SK-N-SH (cell line): ENCODE data around the gene GNAZ. TPM values are rescaled to one million over a fixed set of nuclear protein-coding genes. Genes with fewer than 3 reads are reported as not detected.

ENCODE experiments used
- CTCF ChIA-PET: fragments of 300-600, 350-600 bp; formaldehyde crosslinking; extraction: SDS; loops from one replicate; lab custom pipeline; 2021; lab: Yijun Ruan, JAX
- POLR2A ChIA-PET: fragments of 350-600 bp; sonication (Branson Sonifier 250); formaldehyde crosslinking; extraction: SDS; loops from one replicate; lab custom pipeline; 2020; ENCODE audit warnings: antibody characterized with exemption, inconsistent platforms; lab: Yijun Ruan, JAX
- DNase-seq: peaks from one replicate; pipeline ENCODE4 v3.0.0; 2012
- H2AFZ ChIP-seq: fragments of 200-600 bp; sonication (generic); 2 replicates; pipeline ENCODE4 v1.8.1; 2016; ENCODE audit warnings: antibody characterized with exemption, mild to moderate bottlenecking, low read depth
- H3F3A ChIP-seq: fragments of 200-600 bp; sonication (generic); replicated peaks from 2 replicates; pipeline ENCODE3; 2016; ENCODE audit warnings: antibody characterized with exemption, mild to moderate bottlenecking; ENCODE audit not compliant: insufficient read depth
- H3K27ac ChIP-seq, 2 experiments: fragments of 200-500 bp in 1 of 2; fragments of 200-600 bp in 1 of 2; sonication (Bioruptor generic) in 1 of 2; sonication (generic), shearing (Covaris generic) in 1 of 2; 2 replicates each; pipeline versions ENCODE4 v1.5.1 to v1.6.1; 2014 to 2016; ENCODE audit warnings: low read depth in 2 of 2, inconsistent platforms in 1 of 2, low read length in 1 of 2, mild to moderate bottlenecking in 1 of 2, mixed read lengths in 1 of 2
- H3K27me3 ChIP-seq: fragments of 200-600 bp; sonication (generic), shearing (Covaris generic); 2 replicates; pipeline ENCODE4 v1.6.1; 2016; ENCODE audit warnings: mixed run types; ENCODE audit not compliant: insufficient read depth
- H3K36me3 ChIP-seq, 2 experiments: fragments of 200-500 bp in 1 of 2; fragments of 200-600 bp in 1 of 2; sonication (Bioruptor generic) in 1 of 2; sonication (generic) in 1 of 2; replicated peaks in 1 of 2; 2 replicates each; pipeline versions ENCODE3 to v1.5.1; 2014 to 2016; ENCODE audit warnings: low read length in 1 of 2, mild to moderate bottlenecking in 1 of 2; ENCODE audit not compliant: insufficient read depth in 2 of 2, control insufficient read depth in 1 of 2
- H3K4me1 ChIP-seq, 2 experiments: fragments of 200-500 bp in 1 of 2; fragments of 200-600 bp in 1 of 2; sonication (Bioruptor generic) in 1 of 2; sonication (generic), shearing (Covaris generic) in 1 of 2; 2 replicates each; pipeline versions ENCODE4 v1.5.1 to v1.6.1; 2014 to 2016; ENCODE audit warnings: low read depth in 1 of 2, low read length in 1 of 2, mixed run types in 1 of 2; ENCODE audit not compliant: insufficient read depth in 2 of 2, control insufficient read depth in 1 of 2
- H3K4me2 ChIP-seq: fragments of 200-600 bp; sonication (generic), shearing (Covaris generic); 2 replicates; pipeline ENCODE4 v1.6.1; 2017; ENCODE audit warnings: mixed run types
- H3K4me3 ChIP-seq, 2 experiments: fragments of 200-500 bp in 1 of 2; fragments of 200-600 bp in 1 of 2; sonication (Bioruptor generic) in 1 of 2; sonication (generic), shearing (Covaris generic) in 1 of 2; 2 replicates each; pipeline versions ENCODE4 v1.5.1 to v1.8.1; 2014 to 2016; ENCODE audit warnings: low read depth in 2 of 2, inconsistent platforms in 1 of 2, low read length in 1 of 2, mild to moderate bottlenecking in 1 of 2, mixed read lengths in 1 of 2, moderate library complexity in 1 of 2
- H3K79me2 ChIP-seq: fragments of 200-600 bp; sonication (generic); 2 replicates; pipeline ENCODE4 v1.8.1; 2017; ENCODE audit warnings: mild to moderate bottlenecking; ENCODE audit not compliant: insufficient read depth
- H3K9ac ChIP-seq: fragments of 200-600 bp; sonication (generic); 2 replicates; pipeline ENCODE4 v1.6.1; 2017; ENCODE audit warnings: mixed run types
- H3K9me2 ChIP-seq: fragments of 200-600 bp; sonication (generic); 2 replicates; pipeline ENCODE4 v1.6.1; 2017; ENCODE audit warnings: mixed run types
- H3K9me3 ChIP-seq: fragments of 200-600 bp; sonication (generic); 2 replicates; pipeline ENCODE4 v1.6.1; 2017; ENCODE audit warnings: mixed run types, mild to moderate bottlenecking, moderate library complexity
- H4K20me1 ChIP-seq: fragments of 200-600 bp; sonication (generic); 2 replicates; pipeline ENCODE4 v1.6.1; 2017; ENCODE audit warnings: mild to moderate bottlenecking, mixed run types; ENCODE audit not compliant: insufficient read depth
- CHD2 ChIP-seq: fragments of 150-350 bp; IDR thresholded peaks from 2 replicates; pipeline ENCODE4 v1.6.1; 2018; ENCODE audit warnings: low read length; ENCODE audit not compliant: partially characterized antibody
- ELF1 ChIP-seq: IDR thresholded peaks from 2 replicates; pipeline ENCODE4 v1.4.0; 2012
- EZH2phosphoT487 ChIP-seq: fragments of 200-600 bp; sonication (generic); IDR thresholded peaks from 2 replicates; pipeline ENCODE4 v1.6.1; 2017; ENCODE audit warnings: low read depth, mixed run types, mild to moderate bottlenecking, antibody characterized with exemption, moderate library complexity, borderline replicate concordance
- FOSL2 ChIP-seq: IDR thresholded peaks from 2 replicates; pipeline ENCODE4 v1.4.0; 2012; ENCODE audit warnings: low read depth, mild to moderate bottlenecking, moderate library complexity, borderline replicate concordance
- FOXJ3 ChIP-seq: sonication (generic); formaldehyde crosslinking; IDR thresholded peaks from 2 replicates; pipeline ENCODE4 v1.5.1; 2020; ENCODE audit warnings: mild to moderate bottlenecking, missing genetic modification reagents
- FOXM1 ChIP-seq: IDR thresholded peaks from 2 replicates; pipeline ENCODE4 v1.4.0; 2012; ENCODE audit warnings: low read depth, mild to moderate bottlenecking
- GABPA ChIP-seq: IDR thresholded peaks from 2 replicates; pipeline ENCODE4 v1.4.0; 2012; ENCODE audit warnings: low read depth, mild to moderate bottlenecking
- GATA2 ChIP-seq: sonication (generic); formaldehyde crosslinking; IDR thresholded peaks from 2 replicates; pipeline ENCODE4 v1.5.0; 2020; ENCODE audit warnings: mild to moderate bottlenecking, missing genetic modification reagents
- IRF3 ChIP-seq: fragments of 150-350 bp; IDR thresholded peaks from 2 replicates; pipeline ENCODE4 v1.6.1; 2016; ENCODE audit warnings: mild to moderate bottlenecking, low read depth, low read length
- JUND ChIP-seq: IDR thresholded peaks from 2 replicates; pipeline ENCODE4 v1.4.0; 2012
- MEF2A ChIP-seq: IDR thresholded peaks from 2 replicates; pipeline ENCODE4 v1.4.0; 2012; ENCODE audit warnings: low read depth, borderline replicate concordance
- MXI1 ChIP-seq: IDR thresholded peaks from 2 replicates; pipeline ENCODE4 v1.6.1; 2012; ENCODE audit warnings: mild to moderate bottlenecking, low read depth, low read length, improper control_type of control experiment
- NFIC ChIP-seq: IDR thresholded peaks from 2 replicates; pipeline ENCODE4 v1.4.0; 2012; ENCODE audit warnings: borderline replicate concordance
- NRF1 ChIP-seq: IDR thresholded peaks from 2 replicates; pipeline ENCODE4 v1.6.1; 2012; ENCODE audit warnings: low read depth, mild to moderate bottlenecking, low read length
- RCOR1 ChIP-seq: fragments of 150-350 bp; IDR thresholded peaks from 2 replicates; pipeline ENCODE4 v1.6.1; 2017; ENCODE audit warnings: antibody characterized with exemption, low read length
- REST ChIP-seq: IDR thresholded peaks from 2 replicates; pipeline ENCODE4 v1.6.1; 2012; ENCODE audit warnings: mild to moderate bottlenecking, low read depth, low read length, moderate library complexity
- SIN3A ChIP-seq: IDR thresholded peaks from 2 replicates; pipeline ENCODE4 v1.6.1; 2012; ENCODE audit warnings: low read depth, mild to moderate bottlenecking, low read length, moderate library complexity, borderline replicate concordance
- TCF12 ChIP-seq: IDR thresholded peaks from 2 replicates; pipeline ENCODE4 v1.4.0; 2012
- USF1 ChIP-seq: IDR thresholded peaks from 2 replicates; pipeline ENCODE4 v1.4.0; 2012; ENCODE audit warnings: low read depth, borderline replicate concordance
- USF2 ChIP-seq: fragments of 150-350 bp; IDR thresholded peaks from 2 replicates; pipeline ENCODE4 v1.6.1; 2017; ENCODE audit warnings: antibody characterized with exemption, low read length, low read depth, borderline replicate concordance
- WGBS: methylation state at CpG from one replicate; pipeline ENCODE4 v1.1.6; 2017; ENCODE audit warnings: low lambda C conversion rate; 5-methylcytosine and 5-hydroxymethylcytosine counted together
- polyA plus RNA-seq, 3 experiments: library from polyadenylated mRNA; depleted of rRNA; stranded (reverse); fragments of >200 nt; gene quantifications; 2 replicates each; pipeline ENCODE4 v1.2.3, GENCODE V29; 2012

GNAZ gene
- polyA plus RNA-seq, 1 of the 3 experiments (the other 2 are of a cell fraction) = 6.5 TPM

- Histone ChIP-seq H2AFZ (no peak overlapping the region), H3K4me1 (peaks cover 0 to 14% of the 10 kb centered on the region in 2 experiments; a peak in 1 of 4 replicates), H4K20me1 (no peaks in the 10 kb centered on the region), H3K4me2 (no peak overlapping the region), H3K9me3 (no peaks in the 10 kb centered on the region), H3K9ac (no peak overlapping the region), H3K79me2 (no peaks in the 10 kb centered on the region), H3K27me3 (no peaks in the 10 kb centered on the region), H3K27ac (no peak overlapping the region), H3K4me3 (no peak overlapping the region), H3K36me3 (no peaks in the 10 kb centered on the region), H3F3A (no peaks in the 10 kb centered on the region), H3K9me2 (no peaks in the 10 kb centered on the region)
- DNase-seq = no peak
- ChIA-PET CTCF (interaction anchor here (0.9 to 21.1 kb wide), 6 partner anchors 9 to 618 kb away, joined by 3 to 587 read pairs (median 6); partner anchors contain the start of genes BCR and SMARCB1), POLR2A (no interaction called here)
- 57% methylated on average over 3 of the region's 9 CpGs for WGBS
- TF ChIP-seq REST (no peak), CHD2 (no peak), FOXM1 (no peak), MXI1 (no peak), EZH2phosphoT487 (no peak), GATA2 (CRISPR knock-in tag) (no peak), NFIC (no peak), SIN3A (no peak), NRF1 (no peak), IRF3 (no peak), GABPA (no peak), FOXJ3 (no peak), USF2 (no peak), FOSL2 (no peak), ELF1 (no peak), JUND (no peak), RCOR1 (no peak), TCF12 (no peak), USF1 (no peak), MEF2A (no peak)
Observed at GRCh38 chr22:23168391-23169042, 98.2 kb downstream of the GNAZ start.
